ENCODE results near the gene ALKBH4. TPM values are rescaled to one million over a fixed set of nuclear protein-coding genes. Genes with fewer than 3 reads are reported as not detected.
A peak's percentile ranks its signal among the peaks of the same experiment; 100 is the strongest.
"Not testable (repeated sequence)": the region's sequence is repeated elsewhere in the genome, so short reads cannot be mapped to it uniquely, and the experiment has no call there.

The ALKBH4 gene
- total RNA-seq, 4 donors from 2014 or later = 17.9 to 41.1 (median 26.7) TPM

DNA sequence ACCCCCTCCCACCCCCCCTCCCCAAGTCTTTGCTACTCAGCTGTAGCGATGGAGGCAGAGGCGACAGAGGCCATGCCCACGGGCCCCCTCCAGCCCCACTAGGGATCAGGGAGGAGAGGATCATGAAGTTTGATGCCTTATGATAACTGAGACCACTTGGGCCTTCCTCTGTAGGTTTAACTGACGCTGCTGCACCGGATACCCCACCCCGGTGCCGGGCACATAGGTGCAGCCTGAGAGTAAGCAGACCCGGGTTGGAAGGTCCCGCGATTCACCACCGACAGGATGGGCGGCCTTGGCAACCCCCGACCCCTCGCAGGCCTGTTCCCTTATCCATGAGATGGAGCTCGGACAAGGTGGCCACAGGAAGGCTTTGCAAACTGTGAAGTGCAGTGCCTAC, 29.4 kb upstream of the ALKBH4 start:
- not testable (repeated sequence) for H3K27ac ChIP-seq; H3K9me3 ChIP-seq; H3K36me3 ChIP-seq; H3K4me1 ChIP-seq; DNase-seq (ENCODE audit: low spot score in 2 of 2); H3K27me3 ChIP-seq
- WGBS = no CpG with 5 or more reads among the region's 15 CpGs
- H3K4me3 ChIP-seq = peak overlapping the region; percentile 16

DNA sequence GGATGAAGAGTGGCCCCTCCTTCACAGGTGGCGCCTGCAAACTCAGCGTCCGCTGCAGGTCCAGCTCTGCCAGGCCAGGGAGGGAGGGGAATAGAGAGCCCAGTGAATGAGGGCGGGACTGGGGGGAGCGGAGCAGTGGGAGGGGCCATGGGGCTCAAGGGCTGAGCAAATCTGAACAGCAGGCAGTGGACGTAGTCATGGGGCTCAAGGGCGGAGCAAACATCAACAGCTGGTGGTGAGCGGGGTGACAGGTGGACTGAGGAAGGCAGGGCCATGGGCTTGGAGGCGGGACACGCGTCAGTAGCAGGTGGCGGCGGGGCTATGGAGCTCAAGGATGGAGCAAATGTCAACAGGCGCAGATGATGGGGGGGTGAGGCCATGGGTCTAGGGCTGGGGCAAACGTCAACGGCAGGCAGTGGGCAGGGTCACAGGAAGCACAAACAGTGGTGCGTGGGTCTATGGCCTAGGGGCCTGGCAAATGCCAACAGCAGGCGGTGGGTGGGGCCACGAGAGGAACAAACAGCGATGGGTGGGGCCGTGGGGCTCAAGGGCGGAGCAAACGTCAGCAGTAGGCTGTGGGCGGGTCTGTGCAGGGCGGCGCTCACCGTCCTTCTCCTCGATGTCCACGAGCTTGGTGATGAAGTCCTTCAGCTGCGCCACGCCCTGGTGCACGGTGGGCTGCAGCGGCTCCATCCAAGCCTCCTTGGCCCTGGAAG, 28.7 kb upstream of the ALKBH4 start:
- H3K4me1 ChIP-seq, H3K36me3 ChIP-seq, H3K27ac ChIP-seq, H3K4me3 ChIP-seq, H3K27me3 ChIP-seq, H3K9me3 ChIP-seq: not testable (repeated sequence)
- no CpG with 5 or more reads among the region's 33 CpGs for WGBS
- DNase-seq (ENCODE audit: low spot score in 2 of 2) = peak in 1 of 2 donors; percentile 56

DNA sequence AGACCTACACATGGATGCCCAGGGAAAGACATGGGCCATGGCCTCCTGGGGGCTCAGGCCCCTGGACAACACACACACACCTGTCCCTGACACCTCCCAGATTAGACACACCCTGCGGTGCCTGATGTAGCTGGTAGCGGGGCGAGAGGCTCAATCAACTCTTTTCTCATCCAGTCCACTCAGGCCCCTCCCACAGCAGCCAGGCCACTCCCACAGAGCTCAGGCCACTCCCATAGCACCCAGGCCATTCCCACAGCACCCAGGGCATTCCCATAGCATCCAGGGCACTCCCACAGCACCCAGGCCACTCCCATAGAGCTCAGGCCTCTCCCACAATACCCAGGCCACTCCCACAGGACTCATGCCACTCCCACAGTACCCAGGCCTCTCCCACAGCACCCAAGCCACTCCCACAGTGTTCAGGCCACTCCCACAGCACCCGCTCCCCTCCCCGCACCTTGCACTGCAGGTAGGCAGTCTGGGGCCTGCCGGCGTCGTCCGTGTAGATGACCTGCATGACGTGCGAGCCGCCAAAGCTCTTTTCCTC, 25.9 kb upstream of the ALKBH4 start:
- H3K9me3 ChIP-seq, H3K4me1 ChIP-seq, H3K27me3 ChIP-seq, H3K27ac ChIP-seq, H3K36me3 ChIP-seq, H3K4me3 ChIP-seq: not testable (repeated sequence)
- DNase-seq (ENCODE audit: low spot score in 2 of 2) = peak; percentile 65 to 70
- WGBS = no CpG with 5 or more reads among the region's 12 CpGs

DNA sequence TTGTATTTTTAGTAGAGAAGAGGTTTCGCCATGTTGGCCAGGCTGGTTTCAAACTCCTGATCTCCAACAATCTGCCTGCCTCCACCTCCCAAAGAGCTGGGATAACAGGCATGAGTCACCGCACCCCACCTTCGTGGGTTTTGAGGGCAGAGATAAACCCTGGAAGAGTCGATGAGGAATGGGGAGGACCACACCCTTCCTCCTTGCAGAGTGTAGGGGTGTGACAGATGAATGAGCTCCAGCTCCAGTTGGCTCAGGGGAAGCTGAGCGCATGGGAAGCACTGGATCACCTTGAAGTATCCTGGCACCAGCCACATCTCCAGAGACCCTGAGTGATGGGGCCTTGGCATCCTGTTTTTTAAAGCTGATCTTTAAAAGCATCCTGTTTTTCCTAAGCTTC, 19.7 kb upstream of the ALKBH4 start:
- not testable (repeated sequence) for H3K27me3 ChIP-seq; H3K27ac ChIP-seq; H3K36me3 ChIP-seq; DNase-seq (ENCODE audit: low spot score in 2 of 2); H3K9me3 ChIP-seq; H3K4me1 ChIP-seq; H3K4me3 ChIP-seq
- WGBS = no CpG with 5 or more reads among the region's 5 CpGs

DNA sequence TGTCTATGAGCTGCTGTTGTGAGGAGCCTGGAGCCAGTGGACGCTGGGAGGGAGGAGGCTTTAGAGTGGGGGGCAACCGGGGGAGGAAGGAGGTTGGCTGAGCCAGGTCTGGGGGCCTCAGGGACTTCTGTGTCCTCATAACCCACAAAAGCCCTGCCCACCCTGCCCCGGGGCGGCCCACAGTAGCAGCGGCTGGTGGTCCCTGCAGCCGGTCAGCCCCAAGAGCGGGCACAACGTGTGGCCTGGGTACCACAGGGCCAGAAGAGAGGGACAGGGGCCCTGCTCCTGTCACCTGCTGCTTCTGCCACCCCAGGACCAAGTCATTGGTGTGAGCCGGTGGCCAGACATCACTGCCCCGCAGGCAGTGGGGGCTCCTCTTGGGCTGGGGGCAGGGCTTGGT, 17.3 kb upstream of the ALKBH4 start:
- not testable (repeated sequence) for DNase-seq (ENCODE audit: low spot score in 2 of 2); H3K36me3 ChIP-seq; H3K27me3 ChIP-seq; H3K4me3 ChIP-seq; H3K4me1 ChIP-seq; H3K9me3 ChIP-seq; H3K27ac ChIP-seq
- no CpG with 5 or more reads among the region's 10 CpGs for WGBS

DNA sequence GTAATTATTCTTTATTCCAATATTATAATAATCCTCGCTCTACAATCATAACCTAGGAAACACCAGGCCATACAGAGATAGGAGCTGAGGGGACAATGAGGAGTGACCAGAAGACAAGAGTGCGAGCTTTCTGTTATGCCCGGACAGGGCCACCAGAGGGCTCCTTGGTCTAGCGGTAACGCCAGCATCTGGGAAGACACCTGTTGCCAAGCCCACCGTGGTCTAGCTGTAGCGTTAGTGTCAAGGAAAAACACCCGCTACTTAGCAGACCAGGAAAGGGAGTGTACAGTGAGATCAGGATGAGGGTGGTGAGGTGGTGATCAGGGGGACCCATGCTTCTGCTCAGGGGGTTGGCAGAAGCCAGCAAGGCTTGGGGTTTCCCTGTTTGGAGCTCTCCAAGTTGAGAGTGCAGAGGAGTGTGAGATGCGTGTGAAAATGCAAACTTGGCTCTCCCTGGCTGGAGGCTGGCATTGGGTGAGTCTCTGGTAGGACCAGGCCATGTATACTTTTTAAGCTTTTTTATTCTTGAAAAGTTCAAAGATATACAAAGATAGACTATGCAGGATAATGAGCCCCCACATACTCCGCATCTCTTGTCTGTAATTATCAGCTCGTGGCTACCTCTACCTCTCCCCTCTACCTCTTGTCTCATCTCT, 15.4 kb upstream of the ALKBH4 start:
- TF ChIP-seq, protein P1, sequence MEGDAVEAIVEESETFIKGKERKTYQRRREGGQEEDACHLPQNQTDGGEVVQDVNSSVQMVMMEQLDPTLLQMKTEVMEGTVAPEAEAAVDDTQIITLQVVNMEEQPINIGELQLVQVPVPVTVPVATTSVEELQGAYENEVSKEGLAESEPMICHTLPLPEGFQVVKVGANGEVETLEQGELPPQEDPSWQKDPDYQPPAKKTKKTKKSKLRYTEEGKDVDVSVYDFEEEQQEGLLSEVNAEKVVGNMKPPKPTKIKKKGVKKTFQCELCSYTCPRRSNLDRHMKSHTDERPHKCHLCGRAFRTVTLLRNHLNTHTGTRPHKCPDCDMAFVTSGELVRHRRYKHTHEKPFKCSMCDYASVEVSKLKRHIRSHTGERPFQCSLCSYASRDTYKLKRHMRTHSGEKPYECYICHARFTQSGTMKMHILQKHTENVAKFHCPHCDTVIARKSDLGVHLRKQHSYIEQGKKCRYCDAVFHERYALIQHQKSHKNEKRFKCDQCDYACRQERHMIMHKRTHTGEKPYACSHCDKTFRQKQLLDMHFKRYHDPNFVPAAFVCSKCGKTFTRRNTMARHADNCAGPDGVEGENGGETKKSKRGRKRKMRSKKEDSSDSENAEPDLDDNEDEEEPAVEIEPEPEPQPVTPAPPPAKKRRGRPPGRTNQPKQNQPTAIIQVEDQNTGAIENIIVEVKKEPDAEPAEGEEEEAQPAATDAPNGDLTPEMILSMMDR (IDR thresholded peaks at IDR 0.05) = peak; percentile 42 to 49
- H3K4me3 ChIP-seq, H3K9me3 ChIP-seq, H3K4me1 ChIP-seq, H3K27me3 ChIP-seq, H3K27ac ChIP-seq, H3K36me3 ChIP-seq: not testable (repeated sequence)
- DNase-seq (ENCODE audit: low spot score in 2 of 2) = peak; percentile 26 to 50
- 8% methylated on average over 9 of the region's 11 CpGs for WGBS

DNA sequence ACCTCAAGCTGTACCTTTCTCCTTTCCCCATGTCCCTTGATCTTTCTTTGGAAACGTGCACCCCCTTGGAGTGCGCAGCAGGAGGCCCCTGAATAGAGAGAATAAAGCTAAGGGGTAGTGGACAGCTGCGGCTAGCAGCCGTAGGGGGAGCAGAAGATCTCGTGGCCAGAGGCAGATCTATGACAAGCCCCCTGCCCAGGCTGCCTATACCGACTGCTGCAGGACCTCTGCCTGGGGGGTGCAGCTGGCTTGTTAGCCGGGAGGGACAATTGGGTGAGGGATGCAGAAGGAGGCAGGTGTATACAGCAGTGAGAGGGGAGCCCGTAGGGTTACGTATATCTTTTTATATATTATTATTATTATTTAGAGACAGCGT, 14.5 kb upstream of the ALKBH4 start:
- H3K27ac ChIP-seq; H3K9me3 ChIP-seq; H3K36me3 ChIP-seq; H3K4me1 ChIP-seq; H3K27me3 ChIP-seq; DNase-seq (ENCODE audit: low spot score in 2 of 2); H3K4me3 ChIP-seq: not testable (repeated sequence)
- no CpG with 5 or more reads among the region's 10 CpGs for WGBS

DNA sequence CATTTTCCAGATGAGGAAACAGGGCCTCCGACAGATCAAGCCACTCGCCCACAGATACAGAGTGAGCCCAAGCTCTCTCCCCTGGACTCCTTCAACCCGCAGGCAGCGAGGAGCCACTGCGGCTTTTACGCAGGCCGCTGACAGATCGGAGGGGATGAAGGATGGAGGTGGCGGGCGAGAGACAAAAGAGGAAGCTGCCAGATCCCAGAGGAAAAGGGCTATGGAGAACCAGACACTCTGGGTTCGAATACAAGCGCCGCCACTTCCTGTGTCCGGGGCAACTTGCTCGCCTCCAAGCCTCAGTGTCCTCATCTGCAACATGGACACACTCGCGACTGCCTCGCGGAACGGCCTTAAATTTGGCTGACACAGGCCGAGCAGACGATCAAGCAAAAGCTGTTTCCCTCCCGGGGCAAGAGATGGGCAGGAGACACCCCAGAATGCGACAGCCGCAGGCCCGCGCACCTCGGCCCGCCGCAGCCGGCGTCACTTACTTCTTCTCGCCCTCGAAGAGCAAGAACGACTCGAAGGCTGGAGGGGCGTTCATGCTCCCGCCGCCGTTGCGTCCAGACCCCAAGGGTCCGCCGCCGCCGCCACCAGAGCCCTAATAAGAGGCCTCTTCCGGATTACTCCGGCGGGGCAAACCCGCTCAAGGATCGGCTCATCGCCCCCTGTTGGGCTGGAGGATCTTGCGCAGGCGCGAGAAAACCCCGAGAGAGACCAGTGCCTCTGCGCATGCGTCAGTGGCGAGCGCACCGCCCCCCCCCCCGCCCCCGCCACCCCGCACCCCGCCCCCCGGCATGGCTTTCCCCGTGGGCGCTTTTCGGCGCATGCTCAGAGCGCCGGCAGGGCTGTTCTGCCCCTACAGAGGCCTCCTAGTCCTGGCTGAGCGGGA, 13.9 kb upstream of the ALKBH4 start, which contains the start of gene POLR2J:
Gene POLR2J, minus strand, starts transcription at position 609 of the 895 bp plus-strand sequence. Its CDS starts 62 bp downstream, at position 547.
- peak; percentile 76 to 95 for DNase-seq (ENCODE audit: low spot score in 2 of 2)
- not testable (repeated sequence) for H3K27me3 ChIP-seq, H3K4me1 ChIP-seq, H3K9me3 ChIP-seq, H3K27ac ChIP-seq
- H3K36me3 ChIP-seq = peaks cover 15% of the 10 kb centered on the region
- TF ChIP-seq, protein P1 (IDR thresholded peaks at IDR 0.05) = peak in 1 of 2 donors; percentile 68
- H3K4me3 ChIP-seq = peak within 1 kb of the TSS; percentile 56
- WGBS = 2% methylated on average over 7 of the region's 72 CpGs

DNA sequence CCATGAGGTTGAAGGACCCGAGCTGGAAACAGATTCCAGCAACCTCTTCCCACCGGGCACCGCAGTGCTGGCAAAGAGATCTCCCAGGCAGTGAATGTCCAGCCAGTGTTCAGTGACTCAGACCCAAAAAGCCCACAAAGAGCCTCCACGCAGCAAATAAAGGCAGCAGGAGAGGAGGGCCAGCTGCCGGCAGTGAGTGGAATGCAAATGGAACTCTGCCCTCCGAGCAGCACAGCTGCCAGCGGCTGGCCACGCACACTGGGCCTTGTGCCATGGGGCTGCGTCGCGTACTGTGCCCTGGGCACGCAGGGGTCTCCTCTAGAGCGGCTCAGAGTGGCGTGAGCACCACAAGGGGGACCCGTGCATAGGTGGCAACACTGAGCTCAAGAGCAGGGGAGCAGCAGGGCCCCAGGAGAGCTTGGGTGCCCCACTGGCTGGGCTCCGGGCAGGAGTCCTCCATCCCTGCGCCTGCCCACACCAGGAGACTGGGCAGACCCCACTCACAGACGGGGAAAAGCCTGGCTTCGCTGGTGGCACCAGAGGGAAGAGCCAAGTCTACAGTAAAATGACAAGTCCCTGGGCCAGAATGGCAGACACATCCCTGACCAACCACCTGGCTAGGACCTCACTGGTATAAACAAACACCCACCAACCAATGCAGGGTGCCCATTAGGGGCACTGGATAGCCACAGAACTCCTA, 10.2 kb upstream of the ALKBH4 start:
- H3K27me3 ChIP-seq, H3K4me1 ChIP-seq, H3K9me3 ChIP-seq, H3K4me3 ChIP-seq, H3K27ac ChIP-seq: not testable (repeated sequence)
- H3K36me3 ChIP-seq = peaks cover 46% of the 10 kb centered on the region
- no CpG with 5 or more reads among the region's 19 CpGs for WGBS
- DNase-seq (ENCODE audit: low spot score in 2 of 2) = peak; percentile 17 to 24

DNA sequence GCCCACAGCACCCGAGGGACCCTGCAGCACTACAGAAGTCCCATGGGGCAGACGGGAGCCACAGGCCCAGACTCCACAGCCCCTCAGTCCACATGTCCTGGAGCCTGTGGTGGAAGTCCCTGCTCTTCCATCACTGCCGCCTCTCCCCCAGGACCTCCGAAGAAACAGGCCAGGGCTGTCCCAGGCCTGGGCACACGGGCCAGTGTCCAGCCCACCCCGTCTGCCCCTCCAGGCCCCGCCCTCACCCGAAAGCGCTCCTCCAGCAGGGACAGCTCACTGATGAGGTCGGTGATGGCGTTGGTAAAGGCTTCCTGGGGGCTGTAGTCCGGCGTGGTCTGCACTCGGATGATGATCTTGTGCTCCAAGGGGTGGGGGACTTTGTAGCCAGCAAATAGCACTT, 9.5 kb upstream of the ALKBH4 start:
- not testable (repeated sequence) for H3K4me1 ChIP-seq, H3K27me3 ChIP-seq, H3K9me3 ChIP-seq, H3K4me3 ChIP-seq, H3K27ac ChIP-seq
- WGBS = no CpG with 5 or more reads among the region's 14 CpGs
- H3K36me3 ChIP-seq = peaks cover 54% of the 10 kb centered on the region
- DNase-seq (ENCODE audit: low spot score in 2 of 2) = peak; percentile 33 to 50

All from suprapubic skin (tissue), 4 donors.